CD4-positive, alpha-beta T cell (primary cell): ENCODE measurements around the gene HSD17B11. TPM values are rescaled to one million over a fixed set of nuclear protein-coding genes. Genes with fewer than 3 reads are reported as not detected.
A peak's percentile ranks its signal among the peaks of the same experiment; 100 is the strongest.
"Not testable (repeated sequence)": the region's sequence is repeated elsewhere in the genome, so short reads cannot be mapped to it uniquely, and the experiment has no call there.

Experiments used
- ATAC-seq: fragments of 200-7000 bp; cut with Tn5 transposase; one replicate; pipeline ENCODE4 v1.10.0; 2022; ENCODE audit warnings: mild to moderate bottlenecking; ENCODE audit not compliant: poor library complexity
- CTCF ChIA-PET: fragments of 350-600 bp; sonication (Branson Sonifier 250); formaldehyde crosslinking; loops from one replicate; lab custom pipeline; 2021; ENCODE audit warnings: antibody characterized with exemption, inconsistent platforms; lab: Charles Lee
- POLR2A ChIA-PET: fragments of 350-600 bp; sonication (Branson Sonifier 250); formaldehyde crosslinking; loops from one replicate; lab custom pipeline; 2021; ENCODE audit warnings: antibody characterized with exemption, inconsistent platforms; lab: Charles Lee
- DNase-seq, 14 experiments: peaks; one replicate each; pipeline ENCODE4 v3.0.0-alpha.2; 2013 to 2020; ENCODE audit warnings: mixed read lengths in 2 of 14
- H3K27ac ChIP-seq, 2 donors: one replicate each; pipeline versions ENCODE4 v1.5.1 to v1.7.0; 2013; ENCODE audit warnings: low read length in 2 of 2, low read depth in 1 of 2, mild to moderate bottlenecking in 1 of 2
- H3K27me3 ChIP-seq, 2 experiments: 1 replicate in 1 of 2; 2 replicates in 1 of 2; pipeline versions ENCODE4 v1.6.1 to v1.7.0; 2013; ENCODE audit warnings: low read length in 2 of 2, control low read depth in 1 of 2, mild to moderate bottlenecking in 1 of 2, moderate library complexity in 1 of 2; ENCODE audit not compliant: insufficient read depth in 2 of 2, control insufficient read depth in 1 of 2
- H3K36me3 ChIP-seq: one replicate; pipeline ENCODE4 v1.6.1; 2013; ENCODE audit warnings: low read length, control low read depth; ENCODE audit not compliant: insufficient read depth
- H3K4me1 ChIP-seq: one replicate; pipeline ENCODE4 v1.6.1; 2013; ENCODE audit warnings: low read length, control low read depth; ENCODE audit not compliant: insufficient read depth
- H3K4me3 ChIP-seq: one replicate; pipeline ENCODE4 v1.5.1; 2013; ENCODE audit warnings: mild to moderate bottlenecking, low read length, moderate library complexity
- H3K9me3 ChIP-seq, 2 experiments: 1 replicate in 1 of 2; 2 replicates in 1 of 2; pipeline versions ENCODE4 v1.6.1 to v1.7.0; 2013; ENCODE audit warnings: low read length in 2 of 2, mild to moderate bottlenecking in 2 of 2, control low read depth in 1 of 2, moderate library complexity in 1 of 2; ENCODE audit not compliant: control insufficient read depth in 1 of 2, insufficient read depth in 1 of 2
- H3K27ac Mint-ChIP-seq: one replicate; pipeline ENCODE4 v1.8.0; 2020; ENCODE audit warnings: mixed read lengths
- H3K27me3 Mint-ChIP-seq: one replicate; pipeline ENCODE4 v1.8.0; 2021; ENCODE audit warnings: mixed read lengths
- H3K36me3 Mint-ChIP-seq: one replicate; pipeline ENCODE4 v1.8.0; 2021; ENCODE audit warnings: low read depth, mixed read lengths
- H3K4me1 Mint-ChIP-seq: one replicate; pipeline ENCODE4 v1.8.0; 2021; ENCODE audit warnings: low read depth, mixed read lengths
- H3K4me3 Mint-ChIP-seq: one replicate; pipeline ENCODE4 v1.8.0; 2020; ENCODE audit warnings: mild to moderate bottlenecking, mixed read lengths
- H3K9me3 Mint-ChIP-seq: one replicate; pipeline ENCODE4 v1.8.0; 2020; ENCODE audit warnings: mixed read lengths
- CTCF ChIP-seq: fragments of 200-600 bp; IDR thresholded peaks from one replicate; pipeline ENCODE4 v1.8.0; 2022; ENCODE audit warnings: antibody characterized with exemption, mild to moderate bottlenecking
- intact Hi-C, 2 experiments: fragments of 100-400 bp; cut with DNase I in 1 of 2; cut with micrococcal nuclease in 1 of 2; formaldehyde crosslinking; loops; one replicate each; pipeline versions ENCODE4 v1.15.1 to v1.9.0; 2023 to 2025; cut with DNase I, micrococcal nuclease
- total RNA-seq, 174 experiments: library from RNA in 2 of 174; stranded (reverse) in 2 of 174; gene quantifications; one replicate each; pipeline ENCODE4 v1.2.3 and lab custom pipeline; 2021 to 2026

The HSD17B11 gene
- total RNA-seq, 2 experiments from 2014 or later: 34.9 to 36.5 TPM

DNA sequence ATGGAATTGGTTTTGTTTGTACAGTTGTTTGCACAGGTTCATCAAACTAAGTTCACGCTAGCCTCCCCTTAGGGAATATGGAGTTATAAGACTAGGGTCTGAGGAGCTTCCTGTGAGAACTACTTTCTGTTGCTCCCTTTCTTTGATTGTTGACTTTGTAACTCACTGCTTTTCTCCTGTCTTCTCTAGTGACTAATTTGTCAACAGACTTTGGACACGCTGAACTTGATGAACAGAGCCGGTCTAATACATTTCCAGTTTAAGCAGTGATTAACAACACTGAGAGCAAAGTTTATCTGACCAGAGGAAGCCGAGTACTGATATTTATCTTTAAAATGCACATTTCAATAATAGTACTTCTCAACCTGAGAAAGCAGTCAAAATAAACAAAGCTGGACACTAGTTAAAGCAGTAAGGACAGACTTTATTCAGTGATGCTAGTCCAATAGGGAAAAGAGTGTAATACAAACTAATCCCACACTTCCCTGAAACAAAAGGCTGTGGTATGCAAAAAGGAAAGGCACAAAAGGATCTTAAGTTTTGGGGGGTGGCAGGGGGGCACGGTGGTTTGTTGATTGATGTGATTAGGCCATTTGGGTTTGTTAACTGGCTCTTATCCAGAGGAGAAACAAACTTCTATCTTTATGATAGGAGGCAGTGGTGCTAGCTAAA, 28.7 kb upstream of the HSD17B11 start:
- H3K4me1 ChIP-seq: peaks cover 24% of the 10 kb centered on the region
- Mint-ChIP-seq H3K27ac (peak overlapping the region; percentile 97), H3K27me3 (no peaks in the 10 kb centered on the region), H3K4me3 (peak overlapping the region; percentile 62), H3K36me3 (peaks cover 14% of the 10 kb centered on the region), H3K4me1 (peaks cover 42% of the 10 kb centered on the region), H3K9me3 (no peaks in the 10 kb centered on the region)
- POLR2A ChIA-PET: interaction anchor here (4.4 kb wide), 1 partner anchor 29 kb away, joined by 65 read pairs; the partner anchor contains the start of gene HSD17B11
- intact Hi-C loops: loop anchor here (2.0 to 10.0 kb wide), 3 partner anchors 29 to 415 kb away; partner anchors contain the start of gene HSD17B11 (in 1 of the 2)
- no peaks in the 10 kb centered on the region for H3K27me3 ChIP-seq
- H3K36me3 ChIP-seq: no peaks in the 10 kb centered on the region
- no peak overlapping the region for H3K27ac ChIP-seq
- CTCF ChIA-PET: interaction anchor here (0.6 to 3.4 kb wide), 2 partner anchors 29 to 45 kb away, joined by 3 to 15 read pairs; partner anchors contain the start of gene HSD17B11
- no peaks in the 10 kb centered on the region for H3K9me3 ChIP-seq
- H3K4me3 ChIP-seq: no peak overlapping the region
- TF ChIP-seq CTCF: no peak
- ATAC-seq (no peak), DNase-seq (no peak)

GRCh38 chr4:87418410-87418809, 27.4 kb upstream of the HSD17B11 start:
- intact Hi-C loops, H3K27me3 Mint-ChIP-seq, POLR2A ChIA-PET, ATAC-seq, DNase-seq, H3K27me3 ChIP-seq, H3K27ac Mint-ChIP-seq, H3K4me3 ChIP-seq, H3K27ac ChIP-seq, H3K9me3 ChIP-seq, H3K9me3 Mint-ChIP-seq, CTCF ChIA-PET, H3K36me3 ChIP-seq, H3K4me3 Mint-ChIP-seq: not testable (repeated sequence)
- peaks cover 12% of the 10 kb centered on the region for H3K4me1 ChIP-seq
- Mint-ChIP-seq H3K4me1 (peaks cover 31% of the 10 kb centered on the region), H3K36me3 (peaks cover 12% of the 10 kb centered on the region)

- ATAC-seq (no peak), DNase-seq (no peak)
- no peaks in the 10 kb centered on the region for H3K9me3 Mint-ChIP-seq
- H3K27ac ChIP-seq: no peak overlapping the region
- intact Hi-C loops: no loop called here
- H3K27ac Mint-ChIP-seq: no peak overlapping the region
- POLR2A ChIA-PET: no interaction called here
- CTCF ChIA-PET: interaction anchor here (0.6 kb wide), 1 partner anchor 69 kb away, joined by 4 read pairs; no protein-coding TSS in a partner anchor
- no peaks in the 10 kb centered on the region for H3K36me3 ChIP-seq
- H3K27me3 Mint-ChIP-seq: peaks cover 7% of the 10 kb centered on the region
- H3K4me1 ChIP-seq: peaks cover 9% of the 10 kb centered on the region
- H3K4me3 ChIP-seq: no peak overlapping the region
- H3K4me3 Mint-ChIP-seq: no peak overlapping the region
- TF ChIP-seq CTCF: no peak
- H3K27me3 ChIP-seq: no peaks in the 10 kb centered on the region
- peaks cover 16% of the 10 kb centered on the region for H3K4me1 Mint-ChIP-seq
- H3K9me3 ChIP-seq: no peaks in the 10 kb centered on the region
- H3K36me3 Mint-ChIP-seq: peaks cover under 1% of the 10 kb centered on the region
Observed at GRCh38 chr4:87416965-87417364, 26.0 kb upstream of the HSD17B11 start.
